HepG2 (cell line): ENCODE data around the gene CNBD2. TPM values are rescaled to one million over a fixed set of nuclear protein-coding genes. Genes with fewer than 3 reads are reported as not detected.

Experiments used
- ATF7-NPFF ChIP-seq: sonication (generic); formaldehyde crosslinking; IDR thresholded peaks from 2 replicates; pipeline ENCODE4 v1.8.1; 2023; ENCODE audit warnings: mild to moderate bottlenecking, low read depth, missing genetic modification reagents, moderate library complexity
- CC2D1A ChIP-seq: sonication (generic); formaldehyde crosslinking; IDR thresholded peaks from 2 replicates; pipeline ENCODE4 v1.8.1; 2023; ENCODE audit warnings: mild to moderate bottlenecking, missing genetic modification reagents
- CREB1 ChIP-seq, 2 experiments: fragments of 450-650 bp in 1 of 2; IDR thresholded peaks; 2 replicates each; pipeline ENCODE4 v1.6.1; 2016 to 2017; ENCODE audit warnings: control low read depth in 1 of 2, mild to moderate bottlenecking in 1 of 2, missing compliant biosample characterization in 1 of 2, missing genetic modification characterization in 1 of 2
- EP300 ChIP-seq, 3 experiments: sonication (generic) in 1 of 3; formaldehyde crosslinking in 1 of 3; IDR thresholded peaks; 2 replicates each; pipeline versions ENCODE4 v1.5.1 to v1.6.1; 2011 to 2020; ENCODE audit warnings: low read depth in 2 of 3, low read length in 2 of 3, borderline replicate concordance in 1 of 3, improper control_type of control experiment in 1 of 3, mild to moderate bottlenecking in 1 of 3, missing genetic modification reagents in 1 of 3, moderate library complexity in 1 of 3
- HOXA9 ChIP-seq: sonication (generic); formaldehyde crosslinking; IDR thresholded peaks from 2 replicates; pipeline ENCODE4 v1.8.1; 2022; ENCODE audit warnings: missing genetic modification reagents, mild to moderate bottlenecking, moderate library complexity, borderline replicate concordance
- IRF1 ChIP-seq: sonication (generic); formaldehyde crosslinking; IDR thresholded peaks from 2 replicates; pipeline ENCODE4 v1.4.0; 2020; ENCODE audit warnings: low read depth, mild to moderate bottlenecking, missing genetic modification reagents
- MAFG ChIP-seq: sonication (generic); formaldehyde crosslinking; IDR thresholded peaks from 2 replicates; pipeline ENCODE4 v1.5.1; 2020; ENCODE audit warnings: mild to moderate bottlenecking, missing genetic modification reagents
- MEF2D ChIP-seq: sonication (generic); formaldehyde crosslinking; IDR thresholded peaks from 2 replicates; pipeline ENCODE4 v1.5.1; 2020; ENCODE audit warnings: mild to moderate bottlenecking, missing genetic modification reagents
- RERE ChIP-seq: IDR thresholded peaks from 2 replicates; pipeline ENCODE4 v1.6.1; 2016; ENCODE audit warnings: low read depth, missing genetic modification reagents, missing compliant biosample characterization
- SRF ChIP-seq: IDR thresholded peaks from 2 replicates; pipeline ENCODE4 v1.6.1; 2011; ENCODE audit warnings: mild to moderate bottlenecking, low read depth, low read length, moderate library complexity
- ZBTB21 ChIP-seq: sonication (generic); formaldehyde crosslinking; IDR thresholded peaks from 2 replicates; pipeline ENCODE4 v1.4.0; 2020; ENCODE audit warnings: missing genetic modification reagents
- ZFYVE20 ChIP-seq: sonication (generic); formaldehyde crosslinking; IDR thresholded peaks from 2 replicates; pipeline ENCODE4 v1.8.0; 2023; ENCODE audit warnings: low read depth, mild to moderate bottlenecking, moderate library complexity, missing genetic modification reagents, borderline replicate concordance
- ZKSCAN8 ChIP-seq: IDR thresholded peaks from 2 replicates; pipeline ENCODE4 v1.6.1; 2016; ENCODE audit warnings: borderline replicate concordance, missing genetic modification reagents, missing compliant biosample characterization
- ZNF326 ChIP-seq: sonication (generic); formaldehyde crosslinking; IDR thresholded peaks from 2 replicates; pipeline ENCODE4 v1.4.0; 2020; ENCODE audit warnings: missing genetic modification reagents, borderline replicate concordance
- ZNF430 ChIP-seq: sonication (generic); formaldehyde crosslinking; IDR thresholded peaks from 2 replicates; pipeline ENCODE4 v1.9.0; 2021; ENCODE audit warnings: mild to moderate bottlenecking, missing genetic modification reagents
- ZNF672 ChIP-seq: sonication (generic); formaldehyde crosslinking; IDR thresholded peaks from 2 replicates; pipeline ENCODE4 v1.8.1; 2022; ENCODE audit warnings: missing genetic modification reagents
- ZNF780A ChIP-seq: sonication (generic); formaldehyde crosslinking; IDR thresholded peaks from 2 replicates; pipeline ENCODE4 v1.8.0; 2022; ENCODE audit warnings: mild to moderate bottlenecking, missing genetic modification reagents, moderate library complexity
- ZNF841 ChIP-seq: sonication (generic); formaldehyde crosslinking; IDR thresholded peaks from 2 replicates; pipeline ENCODE4 v1.8.1; 2023; ENCODE audit warnings: missing genetic modification reagents, borderline replicate concordance
- ZSCAN25 ChIP-seq: sonication (generic); formaldehyde crosslinking; IDR thresholded peaks from 2 replicates; pipeline ENCODE4 v1.8.0; 2022; ENCODE audit warnings: mild to moderate bottlenecking, missing genetic modification reagents
- ZSCAN29 ChIP-seq: sonication (generic); formaldehyde crosslinking; conservative IDR thresholded peaks from 2 replicates; pipeline ENCODE4 v1.4.0; 2020; ENCODE audit warnings: mild to moderate bottlenecking, missing genetic modification reagents
- polyA plus RNA-seq, 8 experiments: library from polyadenylated mRNA; depleted of rRNA in 3 of 8; stranded (reverse) in 7 of 8; unstranded in 1 of 8; fragments of >200 nt; fragmentation: Illumina TruSeq in 4 of 8; extraction: Trizol in 4 of 8; gene quantifications; 2 replicates each; pipeline versions ENCODE4 v1.2.1 to v1.2.3, GENCODE V29; 2011 to 2016; ENCODE audit warnings: low read depth in 4 of 8, missing spikeins in 1 of 8, mixed read lengths in 1 of 8; ENCODE audit not compliant: insufficient read depth in 1 of 8
- total RNA-seq, 5 experiments: library from RNA; depleted of rRNA; stranded (reverse); fragments of >200 nt; fragmentation: Illumina TruSeq; extraction: Trizol; gene quantifications; 2 replicates each; pipeline ENCODE4 v1.2.3, GENCODE V29; 2016; ENCODE audit warnings: low read depth in 1 of 5
- TF ChIP-seq, protein P1 (sequence below): sonication (generic); formaldehyde crosslinking; IDR thresholded peaks from 2 replicates; pipeline ENCODE4 v1.4.0; 2020; ENCODE audit warnings: mild to moderate bottlenecking, missing genetic modification reagents

Gene CNBD2
- total and polyA plus RNA-seq, 2 of the 13 experiments (the other 11 are each of a cell fraction or from before 2014, with no cell fraction given), result 12.4 to 22.8 TPM

DNA sequence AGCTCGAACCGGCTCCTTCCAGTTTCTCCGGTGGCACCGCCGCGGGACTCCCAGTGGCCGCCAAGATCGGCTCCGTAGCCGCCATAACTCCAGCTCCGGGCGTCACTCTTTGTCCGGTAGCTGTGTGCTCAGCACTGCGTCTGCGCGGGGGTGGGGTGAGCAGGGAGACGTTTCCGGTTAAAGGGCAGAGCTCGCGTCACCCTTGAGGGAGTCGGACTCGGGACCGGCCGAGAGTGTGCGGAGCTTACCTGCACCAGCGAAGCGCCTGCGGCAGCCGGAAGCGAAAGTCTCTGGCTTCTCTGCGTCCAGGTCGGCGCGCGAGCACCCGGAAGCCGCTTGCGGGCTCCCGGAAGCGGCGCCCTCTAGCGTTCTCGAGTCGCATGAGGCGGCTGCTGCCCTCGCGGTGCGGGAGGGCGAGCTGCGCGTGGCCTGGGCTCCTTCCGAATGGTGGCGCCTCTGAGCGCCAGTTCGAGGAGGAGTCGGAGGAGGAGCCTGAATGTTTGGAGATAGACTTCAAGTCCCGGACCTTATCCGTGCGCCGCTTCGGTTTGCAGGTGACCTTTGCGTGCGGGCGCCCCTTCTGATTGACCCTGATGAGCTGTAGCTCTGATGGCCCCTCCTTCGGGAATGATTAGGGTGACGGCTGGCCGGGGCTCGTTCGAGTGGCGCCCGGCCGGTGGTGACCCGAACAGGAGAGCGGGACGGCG, 14.0 kb upstream of the CNBD2 start, which contains the start of gene SCAND1 (continued):
- peak; percentile 85; the same call in 1 of the 2 replicates for TF ChIP-seq RERE (CRISPR knock-in tag)
- TF ChIP-seq ZNF841 (CRISPR knock-in tag), result no peak; the same call in 1 of the 2 replicates
- TF ChIP-seq ZFYVE20 (CRISPR knock-in tag), result peak; percentile 16; the same call in 1 of the 2 replicates
- TF ChIP-seq ATF7-NPFF (CRISPR knock-in tag), result peak; percentile 93
- 0 out of 2 replicates have a peak, but pooled peaks have one; percentile 44 for TF ChIP-seq MAFG (CRISPR knock-in tag)
- peak; percentile 86 for TF ChIP-seq CREB1 (IDR thresholded peaks at IDR 0.05)
- TF ChIP-seq CREB1 (CRISPR knock-in tag; IDR thresholded peaks at IDR 0.05), result peak; percentile 80
- 0 out of 2 replicates have a peak, but pooled peaks have one; percentile 67 for TF ChIP-seq ZNF672 (CRISPR knock-in tag)
- peak; percentile 70; the same call in 1 of the 2 replicates for TF ChIP-seq ZSCAN25 (CRISPR knock-in tag)
- peak; percentile 39; the same call in 1 of the 2 replicates for TF ChIP-seq HOXA9 (CRISPR knock-in tag)
- peak; percentile 80; the same call in 1 of the 2 replicates for TF ChIP-seq ZBTB21 (CRISPR knock-in tag)
- TF ChIP-seq ZSCAN29, result peak; percentile 87
- 0 out of 2 replicates have a peak, but pooled peaks have one; percentile 55 for TF ChIP-seq IRF1 (CRISPR knock-in tag)
- TF ChIP-seq CC2D1A (CRISPR knock-in tag), result peak; percentile 34; the same call in 1 of the 2 replicates
- peak; percentile 68; the same call in 1 of the 2 replicates for TF ChIP-seq SRF
- peak; percentile 73 to 82 for TF ChIP-seq EP300 (IDR thresholded peaks at IDR 0.05; ENCODE audit: low read depth in 2 of 2, low read length in 2 of 2)
- peak; percentile 66; the same call in 1 of the 2 replicates for TF ChIP-seq EP300 (CRISPR knock-in tag; IDR thresholded peaks at IDR 0.05; ENCODE audit: borderline replicate concordance)
- TF ChIP-seq ZKSCAN8 (CRISPR knock-in tag), result peak; percentile 87; the same call in 1 of the 2 replicates
- TF ChIP-seq ZNF326 (CRISPR knock-in tag), result peak; percentile 7; the same call in 1 of the 2 replicates
- TF ChIP-seq, protein P1, sequence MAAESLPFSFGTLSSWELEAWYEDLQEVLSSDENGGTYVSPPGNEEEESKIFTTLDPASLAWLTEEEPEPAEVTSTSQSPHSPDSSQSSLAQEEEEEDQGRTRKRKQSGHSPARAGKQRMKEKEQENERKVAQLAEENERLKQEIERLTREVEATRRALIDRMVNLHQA (CRISPR knock-in tag), result no peak; the same call in 1 of the 2 replicates
- TF ChIP-seq ZNF430 (CRISPR knock-in tag), result peak; percentile 96
- TF ChIP-seq ZNF780A (CRISPR knock-in tag), result peak; percentile 88; the same call in 1 of the 2 replicates
- peak; percentile 96 for TF ChIP-seq MEF2D (CRISPR knock-in tag)
